HG02588 (cell line): Measurements from ENCODE around the gene ZNF662.

ENCODE experiments used
- ATAC-seq: cut with Tn5 transposase; IDR thresholded peaks from one replicate; pipeline ENCODE4 v1.9.1; 2021; ENCODE audit warnings: mild to moderate bottlenecking, moderate library complexity; ENCODE audit not compliant: unreplicated experiment

Gene ZNF662

GRCh38 chr3:42886294-42886822 is 19.6 kb upstream of the ZNF662 start:
- no peak for ATAC-seq

GRCh38 chr3:42887084-42887483 is 18.9 kb upstream of the ZNF662 start:
- no peak for ATAC-seq

GRCh38 chr3:42891042-42891441 is 14.9 kb upstream of the ZNF662 start:
- ATAC-seq, result no peak

GRCh38 chr3:42892169-42892568 is 13.8 kb upstream of the ZNF662 start:
- ATAC-seq, result no peak

GRCh38 chr3:42892807-42893206 is 13.1 kb upstream of the ZNF662 start:
- no peak for ATAC-seq

GRCh38 chr3:42894698-42895579 is 11.0 kb upstream of the ZNF662 start:
- ATAC-seq, result no peak

- ATAC-seq, result no peak
Measured at GRCh38 chr3:42895580-42895868, 10.4 kb upstream of the ZNF662 start.

GRCh38 chr3:42898896-42899675 is 6.9 kb upstream of the ZNF662 start:
- ATAC-seq, result no peak

- no peak for ATAC-seq
Measured at GRCh38 chr3:42900226-42901072, 5.5 kb upstream of the ZNF662 start.

GRCh38 chr3:42901073-42901415 is 4.9 kb upstream of the ZNF662 start:
- no peak for ATAC-seq

GRCh38 chr3:42902257-42902656 is 3.7 kb upstream of the ZNF662 start:
- ATAC-seq, result no peak

GRCh38 chr3:42904076-42904475 is 1.9 kb upstream of the ZNF662 start:
- no peak for ATAC-seq

- ATAC-seq, result no peak
Measured at GRCh38 chr3:42905740-42906069, 237 bp upstream of the ZNF662 start.

GRCh38 chr3:42906848-42907183 is 874 bp downstream of the ZNF662 start:
- no peak for ATAC-seq

GRCh38 chr3:42908675-42909074 is 2.7 kb downstream of the ZNF662 start:
- ATAC-seq, result no peak

GRCh38 chr3:42911551-42911950 is 5.6 kb downstream of the ZNF662 start:
- no peak for ATAC-seq

- ATAC-seq, result no peak
Measured at GRCh38 chr3:42914771-42915515, 9.0 kb downstream of the ZNF662 start.

- ATAC-seq, result no peak
Measured at GRCh38 chr3:42923606-42924005, 17.7 kb downstream of the ZNF662 start.

- ATAC-seq, result no peak
Measured at GRCh38 chr3:42926310-42926709, 20.4 kb downstream of the ZNF662 start.

- ATAC-seq, result no peak
Measured at GRCh38 chr3:42934111-42934510, 28.2 kb downstream of the ZNF662 start.

- no peak for ATAC-seq
Measured at GRCh38 chr3:42934910-42935309, 29.0 kb downstream of the ZNF662 start.
